Measurements from ENCODE around the gene ARID3A.
A peak's percentile ranks its signal among the peaks of the same experiment; 100 is the strongest.

The ARID3A gene

GRCh38 chr19:963486-963951 is 37.7 kb downstream of the ARID3A start:
- no peak for DNase-seq

- DNase-seq = no peak
These were observed 38.3 kb downstream of the ARID3A start for GRCh38 chr19:964116-964520.

DNA sequence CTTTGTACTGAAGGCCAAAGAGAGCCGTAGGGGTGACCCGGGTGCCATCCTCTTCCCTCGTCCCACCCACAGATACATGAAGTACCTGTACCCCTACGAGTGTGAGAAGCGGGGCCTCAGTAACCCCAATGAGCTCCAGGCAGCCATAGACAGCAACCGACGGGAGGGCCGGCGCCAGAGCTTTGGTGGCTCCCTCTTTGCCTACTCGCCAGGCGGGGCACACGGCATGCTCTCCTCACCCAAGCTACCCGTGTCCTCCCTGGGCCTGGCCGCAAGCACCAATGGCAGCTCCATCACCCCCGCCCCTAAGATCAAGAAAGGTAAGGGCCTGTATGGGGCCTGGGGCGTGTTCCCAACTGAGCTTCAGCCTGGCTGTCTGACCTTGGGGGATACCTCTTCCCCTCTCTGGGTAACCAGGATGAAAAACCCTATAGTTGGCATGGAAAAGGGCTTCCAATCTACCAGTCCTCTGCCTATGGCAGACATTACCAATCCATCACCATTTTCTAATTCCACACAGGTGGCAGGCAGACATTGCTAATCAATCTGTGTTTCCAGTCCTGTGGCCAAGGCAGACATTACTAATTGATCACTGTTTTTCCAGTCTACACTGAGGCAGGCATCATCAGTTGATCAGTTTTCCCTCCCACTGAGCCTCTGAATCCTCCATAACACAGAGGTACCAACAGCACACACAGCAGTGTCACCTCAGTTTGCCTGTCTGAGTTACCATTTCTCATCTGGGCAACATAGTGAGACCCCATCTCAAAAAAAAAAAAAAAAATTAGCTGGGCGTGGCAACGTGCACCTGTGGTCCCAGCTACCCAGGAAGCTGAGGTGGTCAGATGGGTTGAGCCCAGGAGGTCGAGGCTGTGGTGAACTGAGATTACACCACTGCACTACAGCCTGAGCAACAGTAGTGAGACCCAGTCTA is 39.2 kb downstream of the ARID3A start:
- no peak for DNase-seq

DNA sequence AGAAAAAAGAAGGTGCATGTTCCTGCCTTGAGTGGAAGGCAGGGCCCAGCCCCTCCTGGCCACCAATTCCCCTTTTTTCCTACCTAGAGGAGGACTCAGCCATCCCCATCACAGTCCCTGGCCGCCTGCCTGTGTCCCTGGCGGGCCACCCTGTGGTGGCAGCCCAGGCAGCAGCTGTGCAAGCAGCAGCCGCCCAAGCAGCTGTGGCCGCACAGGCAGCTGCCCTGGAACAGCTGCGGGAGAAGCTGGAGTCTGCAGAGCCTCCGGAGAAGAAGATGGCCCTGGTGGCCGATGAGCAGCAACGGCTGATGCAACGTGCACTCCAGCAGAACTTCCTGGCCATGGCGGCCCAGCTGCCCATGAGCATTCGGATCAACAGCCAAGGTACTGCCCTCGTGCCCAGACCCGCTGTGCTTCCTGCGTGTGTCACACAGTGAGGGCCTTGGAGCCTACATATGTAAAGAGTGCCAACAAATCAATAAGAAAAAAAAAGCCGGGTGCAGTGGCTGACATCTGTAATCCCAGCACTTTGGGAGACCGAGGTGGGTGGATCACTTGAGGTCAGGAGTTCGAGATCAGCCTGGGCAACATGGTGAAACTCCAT is 40.8 kb downstream of the ARID3A start:
- no peak for DNase-seq

DNA sequence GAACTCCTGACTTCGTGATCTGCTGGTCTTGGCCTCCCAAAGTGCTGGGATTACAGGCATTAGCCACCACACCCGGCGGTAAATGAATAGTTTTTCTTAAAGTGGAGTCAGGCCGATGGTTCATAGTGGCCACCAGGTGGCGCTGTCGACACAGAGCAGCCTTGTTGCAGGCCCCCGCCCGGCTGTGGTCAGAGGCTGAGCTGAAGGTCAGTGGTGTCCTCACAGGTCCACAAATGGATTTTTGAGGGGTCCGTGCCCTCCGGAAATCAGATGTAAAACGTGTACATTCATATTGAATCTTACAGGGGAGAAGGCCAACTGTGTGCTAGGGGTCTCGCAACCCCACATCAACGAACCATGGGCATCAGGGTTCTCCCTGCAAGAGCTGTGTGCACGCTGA is 44.9 kb downstream of the ARID3A start:
- DNase-seq = peak; percentile 68

GRCh38 chr19:971795-972194 is 46.0 kb downstream of the ARID3A start:
- no peak for DNase-seq

- DNase-seq = no peak
These were observed 46.4 kb downstream of the ARID3A start for GRCh38 chr19:972281-972680.

GRCh38 chr19:973726-974563 is 48.1 kb downstream of the ARID3A start:
- no peak for DNase-seq

GRCh38 chr19:974564-975257 is 48.9 kb downstream of the ARID3A start:
- no peak for DNase-seq

- DNase-seq = no peak
These were observed 50.6 kb downstream of the ARID3A start for GRCh38 chr19:976476-976875.

- no peak for DNase-seq
These were observed 51.2 kb downstream of the ARID3A start for GRCh38 chr19:977058-977464.

- no peak for DNase-seq
These were observed 53.5 kb downstream of the ARID3A start for GRCh38 chr19:979318-979741.

- no peak for DNase-seq
These were observed 54.5 kb downstream of the ARID3A start for GRCh38 chr19:980133-980998.

GRCh38 chr19:982567-983170 is 56.8 kb downstream of the ARID3A start:
- peak; percentile 94 for DNase-seq

GRCh38 chr19:984165-984967 is 58.5 kb downstream of the ARID3A start, which contains the start of gene WDR18:
TSS of gene WDR18 (plus strand) at chr19:984345. CDS start at chr19:984354, 9 bp downstream.
- DNase-seq = peak; percentile 96

DNA sequence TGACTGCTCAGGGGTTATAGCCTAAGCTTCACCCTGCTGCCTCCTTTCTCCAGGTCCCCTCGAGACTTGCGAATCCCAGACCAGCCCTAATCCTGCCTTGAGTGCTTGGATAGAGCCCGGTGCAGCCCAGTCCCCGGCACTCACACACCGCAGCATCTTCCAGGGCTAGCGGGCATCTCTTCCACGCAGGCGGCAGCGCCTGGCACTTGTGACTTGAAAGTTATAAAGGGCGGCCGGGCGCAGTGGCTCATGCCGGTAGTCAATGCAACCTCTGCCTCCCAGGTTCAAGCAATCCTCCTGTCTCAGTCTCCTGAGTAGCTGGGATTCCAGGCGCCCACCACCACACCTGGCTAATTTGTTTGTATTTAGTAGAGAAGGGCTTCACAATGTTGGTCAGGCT is 60.2 kb downstream of the ARID3A start:
- DNase-seq = no peak

DNA sequence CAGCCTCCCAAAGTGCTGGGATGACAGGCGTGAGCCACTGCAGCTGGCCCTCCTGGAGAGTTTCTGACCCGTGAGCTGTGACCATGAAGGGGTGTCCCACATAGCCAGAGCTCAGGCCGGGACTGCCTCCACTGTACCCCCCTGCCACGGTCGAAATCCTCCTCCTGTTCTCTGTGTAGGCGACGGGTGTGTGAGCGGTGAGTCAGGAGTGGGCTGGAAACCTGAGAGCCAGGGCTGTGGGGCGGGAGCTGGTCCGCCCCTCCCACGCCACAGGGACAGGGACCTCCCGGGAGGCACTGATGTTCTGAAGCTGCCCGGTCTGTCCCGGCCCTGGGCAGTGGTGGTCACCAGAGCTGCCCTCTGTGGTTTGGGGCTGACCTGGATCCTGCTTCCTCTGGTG is 62.2 kb downstream of the ARID3A start:
- no peak for DNase-seq

DNA sequence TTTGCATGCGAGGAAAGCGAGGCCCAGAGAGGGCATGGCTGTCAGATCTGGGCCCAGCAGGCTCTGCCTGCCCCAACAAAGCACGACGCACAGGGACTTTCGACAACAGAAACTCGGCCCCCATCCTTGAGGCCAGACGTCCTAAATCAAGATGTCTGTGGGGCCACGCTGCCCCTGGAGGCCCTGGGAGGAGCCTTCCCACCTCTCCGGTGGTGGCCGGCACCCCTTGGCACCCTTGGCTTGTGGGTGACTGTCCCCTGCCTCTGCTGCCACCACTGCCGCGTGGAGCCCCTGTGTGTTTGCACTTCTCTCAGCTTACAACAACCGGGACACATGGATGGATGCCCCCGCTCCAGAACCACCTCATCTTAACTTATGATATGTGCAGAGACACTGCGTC is 62.7 kb downstream of the ARID3A start:
- no peak for DNase-seq

DNA sequence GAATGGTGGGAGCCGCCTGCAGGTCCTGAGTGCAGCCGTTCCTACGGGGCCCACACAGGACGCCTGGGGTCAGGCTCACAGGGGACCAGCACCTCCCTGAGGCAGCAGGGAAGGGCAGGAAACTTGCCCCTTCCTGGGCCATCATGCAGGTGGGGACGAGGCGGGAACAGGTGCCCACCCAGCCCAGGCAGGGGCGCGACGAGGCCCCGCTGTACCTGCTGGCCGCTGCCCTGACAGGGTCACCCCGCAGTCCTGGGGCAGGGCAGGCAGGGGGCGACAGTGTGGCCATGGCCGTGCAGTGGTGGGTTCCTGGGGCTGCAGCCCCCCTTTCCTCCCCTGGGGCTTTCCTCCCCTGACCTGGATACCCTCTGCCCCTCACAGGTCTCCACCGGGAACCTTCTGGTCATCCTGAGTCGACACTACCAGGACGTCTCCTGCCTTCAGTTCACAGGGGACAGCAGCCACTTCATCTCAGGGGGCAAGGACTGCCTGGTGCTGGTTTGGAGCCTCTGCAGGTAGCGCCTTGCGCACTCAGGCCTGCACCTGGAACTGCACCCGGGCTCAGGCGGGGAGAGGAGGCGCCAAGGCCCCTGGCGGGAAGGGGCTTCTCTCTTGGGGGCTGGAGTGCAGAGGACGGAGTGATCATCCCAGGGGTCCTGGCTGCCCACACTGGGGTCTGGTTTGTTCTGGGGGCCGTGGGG is 63.7 kb downstream of the ARID3A start:
- no peak for DNase-seq
